PC-3 (cell line): ENCODE results near the gene DHFR.

Experiments used
- CTCF ChIP-seq: fragments of 300-600 bp; sonication (generic); conservative IDR thresholded peaks from 2 replicates; pipeline ENCODE4 v1.5.1; 2017; ENCODE audit warnings: antibody characterized with exemption, low read depth, mild to moderate bottlenecking, low read length
- EZH2 ChIP-seq: fragments of 300-600 bp; sonication (generic); IDR thresholded peaks from one replicate; pipeline ENCODE4 v1.6.1; 2017; ENCODE audit warnings: antibody characterized with exemption, mild to moderate bottlenecking, low read length; ENCODE audit not compliant: unreplicated experiment
- EZH2phosphoT487 ChIP-seq: fragments of 300-600 bp; sonication (generic); IDR thresholded peaks from 2 replicates; pipeline ENCODE4 v1.6.1; 2018; ENCODE audit warnings: mild to moderate bottlenecking, antibody characterized with exemption, low read length, borderline replicate concordance

- TF ChIP-seq CTCF (no peak), EZH2 (no peak), EZH2phosphoT487 (no peak)
Measured at GRCh38 chr5:80632700-80633099, 22.1 kb downstream of the DHFR start.
